Measurements from ENCODE around the gene STAC2.
A peak's percentile ranks its signal among the peaks of the same experiment; 100 is the strongest.

Gene STAC2

GRCh38 chr17:39209317-39210092, 16.2 kb downstream of the STAC2 start:
- no peak for DNase-seq

- DNase-seq: peak; percentile 74
These were observed 16.9 kb downstream of the STAC2 start for GRCh38 chr17:39208893-39209292.

GRCh38 chr17:39208136-39208535, 17.6 kb downstream of the STAC2 start:
- peak; percentile 50 for DNase-seq

GRCh38 chr17:39205112-39205526, 20.6 kb downstream of the STAC2 start:
- DNase-seq: no peak

- no peak for DNase-seq
These were observed 21.5 kb downstream of the STAC2 start for GRCh38 chr17:39204245-39204644.

- no peak for DNase-seq
These were observed 24.7 kb downstream of the STAC2 start for GRCh38 chr17:39200957-39201510.

GRCh38 chr17:39200070-39200879, 25.5 kb downstream of the STAC2 start, which contains the start of gene RPL19:
TSS of gene RPL19 (plus strand) at chr17:39200283. CDS start at chr17:39200345, 62 bp downstream.
- no peak for DNase-seq

GRCh38 chr17:39199820-39200069, 26.0 kb downstream of the STAC2 start:
- peak; percentile 92 for DNase-seq

GRCh38 chr17:39198186-39198566, 27.6 kb downstream of the STAC2 start:
- no peak for DNase-seq

- peak; percentile 63 for DNase-seq
These were observed 28.2 kb downstream of the STAC2 start, which contains the start of gene CACNB1 for GRCh38 chr17:39197380-39198185. TSS of gene CACNB1 (minus strand) at chr17:39197669. CDS start at chr17:39197495, 174 bp downstream.

GRCh38 chr17:39196808-39197291, 28.9 kb downstream of the STAC2 start:
- no peak for DNase-seq

GRCh38 chr17:39196241-39196807, 29.4 kb downstream of the STAC2 start:
- no peak for DNase-seq

GRCh38 chr17:39195568-39196160, 30.1 kb downstream of the STAC2 start:
- DNase-seq: no peak

GRCh38 chr17:39194985-39195524, 30.7 kb downstream of the STAC2 start:
- no peak for DNase-seq

GRCh38 chr17:39194089-39194984, 31.4 kb downstream of the STAC2 start:
- DNase-seq: peak; percentile 73

- DNase-seq: no peak
These were observed 32.4 kb downstream of the STAC2 start for GRCh38 chr17:39193346-39193745.

- DNase-seq: no peak
These were observed 32.8 kb downstream of the STAC2 start for GRCh38 chr17:39192901-39193300.

GRCh38 chr17:39191750-39192510, 33.8 kb downstream of the STAC2 start:
- no peak for DNase-seq

GRCh38 chr17:39187152-39187830, 38.5 kb downstream of the STAC2 start:
- no peak for DNase-seq

Measured in NCI-H1694 (cell line).